ENCODE measurements around the gene LCMT1. TPM values are rescaled to one million over a fixed set of nuclear protein-coding genes. Genes with fewer than 3 reads are reported as not detected.

LCMT1 gene
- total and polyA plus RNA-seq, 9 of the 15 experiments (the other 6 are each of a cell fraction or from before 2014, with no cell fraction given): 20.0 to 42.8 (median 32.3) TPM

- 0 out of 2 replicates have a peak, but pooled peaks have one; percentile 31 for TF ChIP-seq CREM (IDR thresholded peaks at IDR 0.05; ENCODE audit: low read depth)
- 0 out of 2 replicates have a peak, but pooled peaks have one; percentile 24 for TF ChIP-seq MTA1 (IDR thresholded peaks at IDR 0.05; ENCODE audit: borderline replicate concordance)
- no peak for TF ChIP-seq ZNF263 (CRISPR knock-in tag; IDR thresholded peaks at IDR 0.05; ENCODE audit: borderline replicate concordance)
- TF ChIP-seq TCF3 (CRISPR knock-in tag; IDR thresholded peaks at IDR 0.05): peak; percentile 83
- peak; percentile 70 for TF ChIP-seq SOX6 (IDR thresholded peaks at IDR 0.05)
- TF ChIP-seq TEAD4 (IDR thresholded peaks at IDR 0.05; ENCODE audit: low read length): peak; percentile 87
- TF ChIP-seq TEAD4 (CRISPR knock-in tag; IDR thresholded peaks at IDR 0.05; ENCODE audit: borderline replicate concordance): no peak
- peak; percentile 79 for TF ChIP-seq CBFA2T2 (conservative IDR thresholded peaks at IDR 0.05)
- TF ChIP-seq E4F1 (CRISPR knock-in tag; IDR thresholded peaks at IDR 0.05; ENCODE audit: borderline replicate concordance): no peak
- peak; percentile 82; the same call in 1 of the 2 replicates for TF ChIP-seq ZEB2 (IDR thresholded peaks at IDR 0.05)
- no peak for TF ChIP-seq KLF13 (tag; IDR thresholded peaks at IDR 0.05; ENCODE audit: borderline replicate concordance, low read depth)
- TF ChIP-seq SMARCE1 (IDR thresholded peaks at IDR 0.05): peak; percentile 82; the same call in 1 of the 2 replicates
- TF ChIP-seq PCBP2 (IDR thresholded peaks at IDR 0.05; ENCODE audit: low read depth, low read length, poor library complexity, severe bottlenecking): no peak
- TF ChIP-seq POLR2AphosphoS5 (IDR thresholded peaks at IDR 0.05; ENCODE audit: control insufficient read depth, insufficient read depth, low read depth, low read length): peak; percentile 46; the same call in 1 of the 2 replicates
- TF ChIP-seq FOXM1 (IDR thresholded peaks at IDR 0.05; ENCODE audit: low read depth): peak; percentile 55
- TF ChIP-seq FOXM1 (CRISPR knock-in tag; IDR thresholded peaks at IDR 0.05; ENCODE audit: low read depth): no peak
- no peak for TF ChIP-seq TEAD1 (CRISPR knock-in tag; IDR thresholded peaks at IDR 0.05)
- peak; percentile 46; the same call in 1 of the 2 replicates for TF ChIP-seq STAT5A (IDR thresholded peaks at IDR 0.05; ENCODE audit: borderline replicate concordance, low read length)
- peak; percentile 45; the same call in 1 of the 2 replicates for TF ChIP-seq ZNF766 (CRISPR knock-in tag; conservative IDR thresholded peaks at IDR 0.05)
- TF ChIP-seq AFF1 (IDR thresholded peaks at IDR 0.05; ENCODE audit: low read depth in 1 of 2, partially characterized antibody in 2 of 2): no peak
- peak; percentile 79; the same call in 1 of the 2 replicates for TF ChIP-seq SMARCA4 (IDR thresholded peaks at IDR 0.05)
- no peak for TF ChIP-seq LEF1 (IDR thresholded peaks at IDR 0.05)
- 0 out of 2 replicates have a peak, but pooled peaks have one; percentile 47 for TF ChIP-seq ADNP (tag; IDR thresholded peaks at IDR 0.05)
- TF ChIP-seq CEBPB (tag; IDR thresholded peaks at IDR 0.05): no peak
Measured at GRCh38 chr16:25079637-25080378, 31.7 kb upstream of the LCMT1 start (continued).

Data from K562 (cell line).